Effector CD8-positive, alpha-beta T cell (primary cell): ENCODE data around the gene ME2.
"Not testable (repeated sequence)": the region's sequence is repeated elsewhere in the genome, so short reads cannot be mapped to it uniquely, and the experiment has no call there.

Experiments
- DNase-seq: peaks from one replicate; lab custom pipeline; 2025; lab: John Stamatoyannopoulos, UW
- total RNA-seq, 4 experiments: gene quantifications; one replicate each; lab custom pipeline; 2026; lab: John Stamatoyannopoulos, UW

Gene ME2
- 73.5 to 107 (median 83.3) reads per million in 4 experiments for total RNA-seq

DNA sequence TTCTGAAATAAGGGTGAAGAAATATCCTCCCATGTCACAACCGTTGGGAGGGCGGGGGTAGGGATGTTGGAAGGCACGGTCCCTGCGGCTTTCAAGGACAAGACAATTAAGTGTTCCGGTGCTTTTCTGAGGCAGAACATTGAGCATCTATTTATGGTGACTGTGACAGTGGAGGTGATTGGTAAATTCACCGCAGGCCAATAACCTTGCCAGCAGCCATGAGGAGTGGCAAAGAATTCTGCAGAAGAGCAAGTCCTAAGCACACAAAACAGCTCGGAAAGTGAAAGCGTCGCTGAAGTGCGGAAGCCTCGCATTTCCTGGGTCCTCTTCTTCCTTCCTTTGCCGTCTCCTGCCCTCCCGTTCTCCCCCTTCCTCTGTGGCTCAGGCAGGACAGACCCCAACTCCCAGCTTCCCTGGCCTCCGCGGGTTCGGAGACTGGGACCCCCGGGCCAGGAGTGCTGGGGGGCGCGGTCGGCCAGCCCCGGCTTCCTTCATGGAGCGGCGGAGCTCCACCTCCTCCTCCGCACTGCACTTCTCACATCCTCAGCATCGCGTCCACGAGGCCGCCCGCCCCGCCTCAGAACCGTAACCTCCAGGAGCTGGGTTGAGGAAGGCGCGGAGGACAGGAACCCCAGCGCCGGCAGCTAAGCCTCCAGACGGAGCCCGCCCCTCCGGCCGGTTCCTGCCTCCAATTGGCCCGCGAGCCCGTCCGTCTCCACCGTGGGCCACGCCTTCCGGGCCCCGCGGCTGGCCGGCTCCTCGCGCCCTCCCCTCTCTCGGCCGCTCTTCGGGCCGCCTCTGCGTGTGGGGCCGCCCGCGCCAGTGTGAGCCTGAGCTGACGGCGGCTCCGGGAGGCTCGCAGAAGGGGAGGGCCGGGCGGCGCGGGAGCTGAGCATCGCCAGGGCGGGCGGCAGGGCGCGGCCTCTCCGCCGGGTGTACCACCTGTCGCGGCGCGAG, at the start of gene ME2:
Gene ME2, plus strand, starts transcription at position 774 of the 957 bp plus-strand sequence. CDS start 16,703 bp downstream, outside the sequence.
- DNase-seq = peak; percentile 81

DNA sequence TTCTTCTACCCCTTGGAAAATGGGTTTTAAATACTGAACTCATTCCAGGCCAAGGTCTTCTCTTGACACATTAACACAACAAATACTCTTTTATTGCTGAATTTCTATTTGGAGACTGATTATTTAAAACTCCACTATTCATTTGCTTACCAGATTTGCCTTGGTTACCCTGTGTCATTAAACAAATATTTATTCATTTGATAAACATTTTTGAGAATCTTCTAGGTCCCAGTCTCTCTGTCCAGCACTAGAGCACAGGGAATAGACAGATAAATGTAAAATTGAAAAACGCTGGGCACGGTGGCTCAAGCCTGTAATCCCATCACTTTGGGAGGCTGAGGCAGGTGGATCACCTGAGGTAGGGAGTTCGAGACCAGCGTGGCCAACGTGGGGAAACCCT, 49.3 kb upstream of the ME2 start:
- DNase-seq = no peak

DNA sequence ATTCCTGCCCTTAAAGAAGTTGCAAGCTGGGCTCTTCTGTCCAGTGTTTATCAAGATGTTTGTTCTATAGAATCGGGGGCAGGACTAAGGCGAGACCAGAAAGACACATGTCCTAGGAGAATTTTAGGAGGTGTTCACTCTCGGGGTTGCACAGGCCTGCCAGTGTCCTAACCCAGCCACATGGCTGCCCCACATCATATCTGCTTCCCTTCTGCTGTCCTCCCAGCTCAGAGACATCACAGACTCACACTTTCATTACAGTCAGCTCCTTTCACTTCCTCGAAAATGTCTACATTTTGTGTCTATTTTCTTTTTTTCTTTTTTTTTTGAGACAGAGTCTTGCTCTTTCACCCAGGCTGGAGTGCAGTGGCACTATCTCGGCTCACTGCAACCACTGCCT, 48.4 kb upstream of the ME2 start:
- DNase-seq = no peak

DNA sequence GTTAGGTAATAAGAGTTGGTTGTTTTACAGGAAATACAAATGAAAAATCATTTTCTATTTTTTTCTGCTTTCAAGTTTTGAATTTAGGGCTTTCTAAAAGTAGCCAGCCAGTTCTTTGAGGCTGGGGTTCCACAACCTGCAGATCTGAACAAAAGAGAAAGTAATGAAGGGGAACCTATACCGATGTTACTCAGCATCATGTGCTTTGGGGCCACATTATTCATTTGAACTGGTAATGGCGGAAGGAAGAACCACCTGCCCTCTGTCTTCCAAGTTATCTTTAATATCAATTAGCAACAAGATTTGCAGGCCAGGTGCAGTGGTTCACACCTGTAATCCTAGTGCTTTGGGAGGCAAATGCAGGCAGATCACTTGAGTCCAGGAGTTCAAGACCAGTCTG, 46.2 kb upstream of the ME2 start:
- DNase-seq = no peak

DNA sequence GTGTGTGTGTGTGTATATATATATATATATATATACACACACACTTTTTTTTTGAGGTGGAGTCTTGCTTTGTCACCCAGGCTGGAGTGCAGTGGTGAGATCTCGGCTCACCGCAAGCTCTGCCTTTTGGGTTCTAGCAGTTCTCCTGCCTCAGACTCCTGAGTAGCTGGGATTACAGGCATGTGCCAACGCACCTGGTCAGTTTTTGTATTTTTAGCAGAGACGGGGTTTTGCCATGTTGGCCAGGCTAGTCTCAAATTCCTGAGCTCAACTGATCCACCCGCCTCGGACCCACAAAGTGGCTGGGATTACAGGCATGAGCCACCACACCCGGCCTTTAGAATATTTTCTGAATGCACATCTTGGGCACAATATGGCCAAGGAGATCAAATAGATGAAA, 45.4 kb upstream of the ME2 start:
- DNase-seq = not testable (repeated sequence)

DNA sequence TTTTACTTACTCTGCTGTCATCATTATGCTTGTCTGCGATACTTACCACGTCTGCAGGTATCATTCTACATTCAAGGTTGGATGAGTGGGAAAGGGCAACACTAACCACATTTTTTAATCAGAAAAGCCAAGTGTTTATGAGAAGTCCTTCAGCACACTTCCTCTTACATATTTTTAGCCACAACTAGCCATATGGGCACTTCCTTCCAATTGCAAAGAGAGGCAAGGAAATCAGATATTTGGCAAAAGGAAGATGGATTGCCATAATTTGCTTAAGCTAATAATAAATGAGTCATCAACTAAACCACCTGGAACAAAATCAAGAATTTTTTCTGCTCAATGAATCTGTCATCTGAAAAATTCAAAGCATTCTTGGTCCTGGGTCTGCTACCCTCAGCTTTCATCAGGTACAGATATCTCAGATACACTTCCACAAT, 42.4 kb upstream of the ME2 start:
- no peak for DNase-seq

DNA sequence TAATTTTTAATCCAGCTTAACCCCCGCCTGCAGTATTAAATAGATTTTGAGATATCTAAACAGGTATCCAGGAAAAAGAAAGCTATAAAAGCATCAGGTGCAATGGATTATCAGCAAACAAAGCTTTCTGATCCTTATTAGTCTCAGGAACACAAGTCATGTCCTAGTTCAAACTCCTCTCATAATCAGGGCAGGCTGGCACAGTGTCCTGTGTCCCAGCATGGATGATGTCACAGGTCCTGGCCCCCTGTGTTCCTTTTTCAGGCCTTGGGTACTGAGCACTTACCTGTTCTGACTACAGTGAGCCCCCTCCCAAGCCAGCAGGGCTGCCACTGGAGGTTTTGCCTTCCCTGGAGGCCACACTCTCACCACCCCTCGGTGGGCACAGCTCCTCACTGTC, 39.6 kb upstream of the ME2 start:
- DNase-seq = no peak

DNA sequence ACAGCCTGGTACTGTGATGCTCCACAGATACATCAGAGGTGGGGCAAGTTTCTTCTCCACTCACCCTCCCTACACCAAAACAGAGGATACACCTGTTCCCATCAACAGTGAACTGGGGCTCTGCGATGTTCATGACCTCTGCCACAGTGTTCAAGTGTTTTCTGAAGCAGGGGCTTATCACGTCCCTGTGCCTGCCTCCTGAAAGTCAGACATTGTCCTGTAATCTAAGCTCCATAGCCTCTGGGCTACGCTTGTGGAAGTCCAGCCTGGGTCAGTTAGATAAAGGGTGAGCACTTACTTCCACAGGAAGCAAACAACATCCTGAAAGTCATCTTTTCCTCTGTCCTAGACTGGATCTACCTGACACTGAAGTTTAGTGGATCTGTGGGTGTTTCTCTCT, 38.9 kb upstream of the ME2 start:
- DNase-seq = no peak

DNA sequence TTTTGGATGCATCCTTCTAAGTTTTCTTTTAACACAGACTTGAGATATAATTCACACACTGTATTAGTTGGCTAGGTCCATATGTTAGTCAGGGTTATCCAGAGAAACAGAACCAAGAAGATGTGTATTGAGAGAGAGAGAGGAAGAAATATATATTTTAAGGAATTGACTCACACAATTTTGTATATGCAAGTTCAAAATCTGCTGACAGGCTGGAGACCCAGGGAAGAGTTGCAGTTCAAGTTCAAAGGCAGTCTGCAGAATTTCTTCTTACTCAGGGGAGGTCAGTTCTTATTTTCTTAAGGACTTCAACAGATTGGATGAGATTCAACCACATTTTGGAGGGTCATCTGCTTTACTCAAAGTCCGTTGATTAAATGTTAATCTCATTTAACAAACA, 36.1 kb upstream of the ME2 start:
- no peak for DNase-seq

DNA sequence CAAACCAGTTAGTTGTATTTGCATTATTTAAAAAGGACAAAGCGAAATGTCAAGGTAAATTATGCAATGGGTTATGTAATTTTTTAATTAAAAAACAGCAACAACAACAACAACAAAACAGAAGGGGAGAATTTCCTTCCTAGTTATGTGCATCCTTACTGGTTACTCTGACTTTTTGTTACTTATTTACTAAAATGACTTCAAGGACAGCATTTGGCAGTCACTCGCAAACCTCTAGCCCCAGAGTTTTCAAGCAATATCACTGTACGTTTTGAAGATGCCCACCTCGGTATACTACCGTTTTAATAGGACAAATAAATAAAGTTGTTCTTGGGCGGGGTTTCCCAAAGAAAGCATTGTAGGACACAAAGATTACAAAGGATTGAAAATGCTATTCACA, 34.4 kb upstream of the ME2 start:
- no peak for DNase-seq

DNA sequence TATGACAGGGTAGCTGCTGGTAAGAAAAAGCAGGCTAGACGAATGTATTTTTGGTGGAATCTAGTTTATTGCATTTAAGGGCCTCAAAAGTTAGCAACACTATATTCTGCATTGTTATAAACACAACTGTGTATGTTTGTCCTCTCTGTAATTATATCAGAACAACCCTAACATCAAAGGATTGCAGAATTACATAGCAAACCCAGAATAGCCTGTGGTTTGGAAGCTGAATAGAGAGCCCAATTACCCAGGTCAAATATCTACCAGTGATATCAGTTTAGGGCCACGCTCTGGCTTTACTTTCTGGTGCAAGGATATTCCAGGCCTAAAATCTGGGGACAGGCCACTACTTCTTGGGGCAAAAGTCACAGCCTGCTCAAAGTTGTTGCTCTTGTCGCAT, 34.0 kb upstream of the ME2 start:
- DNase-seq = no peak

DNA sequence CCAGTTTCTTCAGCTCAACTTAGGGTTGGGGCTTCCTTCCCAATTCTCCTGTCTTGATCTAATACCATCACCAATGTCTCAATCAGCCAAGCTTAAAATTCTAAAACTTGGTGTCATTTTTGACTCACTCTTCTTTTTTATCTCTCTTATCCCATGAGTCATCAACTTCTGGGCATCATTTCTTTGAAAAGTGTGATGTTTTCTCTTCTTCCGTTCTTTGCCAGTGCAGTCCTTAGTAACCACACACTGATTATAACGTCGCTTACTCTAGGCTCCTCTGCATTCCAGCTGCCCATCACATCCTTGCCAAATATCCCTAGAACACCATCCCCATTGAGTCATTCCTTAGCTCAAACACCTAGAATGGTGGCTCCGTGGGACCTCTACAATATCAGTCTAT, 31.7 kb upstream of the ME2 start:
- no peak for DNase-seq

DNA sequence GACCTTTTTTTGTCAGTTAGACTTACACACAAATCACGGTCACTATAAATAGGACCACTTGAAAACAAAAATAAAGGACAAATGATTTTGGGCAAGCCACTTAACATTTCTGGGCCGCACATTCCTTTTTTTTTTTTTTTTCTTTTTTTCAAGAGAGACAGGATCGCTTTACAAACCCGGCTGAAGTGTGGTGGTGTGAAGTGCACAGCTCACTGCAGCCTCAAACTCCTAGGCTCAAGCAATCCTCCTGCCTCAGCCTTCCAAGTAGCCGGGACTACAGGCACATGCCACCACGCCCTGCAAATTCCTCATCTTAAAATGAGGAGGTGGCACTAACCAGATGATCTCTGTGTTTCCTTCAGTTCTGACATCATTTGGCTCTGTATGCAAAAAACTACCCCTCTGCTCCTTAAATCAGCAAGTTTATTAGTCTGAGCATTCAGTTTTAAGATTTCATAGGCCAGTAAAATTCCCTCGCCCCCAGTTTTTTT, 30.8 kb upstream of the ME2 start:
- no peak for DNase-seq

DNA sequence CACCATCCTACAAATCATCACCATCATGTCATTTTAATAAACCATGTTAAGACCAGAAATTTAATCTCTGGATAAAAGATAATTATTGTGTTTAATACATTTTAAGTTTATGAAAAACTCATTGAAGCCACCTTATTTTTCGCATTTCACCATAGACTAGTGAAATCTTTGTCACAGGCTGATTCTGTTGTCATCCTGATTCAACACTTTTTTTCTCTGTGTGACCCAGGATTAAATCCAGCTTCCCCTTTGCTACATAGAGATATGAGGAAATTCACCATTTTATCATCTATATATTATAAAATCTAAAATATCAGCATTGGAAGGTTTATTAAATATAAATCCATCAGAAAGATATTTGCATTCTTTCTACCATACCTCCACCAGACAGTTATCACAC, 29.9 kb upstream of the ME2 start:
- DNase-seq = no peak

DNA sequence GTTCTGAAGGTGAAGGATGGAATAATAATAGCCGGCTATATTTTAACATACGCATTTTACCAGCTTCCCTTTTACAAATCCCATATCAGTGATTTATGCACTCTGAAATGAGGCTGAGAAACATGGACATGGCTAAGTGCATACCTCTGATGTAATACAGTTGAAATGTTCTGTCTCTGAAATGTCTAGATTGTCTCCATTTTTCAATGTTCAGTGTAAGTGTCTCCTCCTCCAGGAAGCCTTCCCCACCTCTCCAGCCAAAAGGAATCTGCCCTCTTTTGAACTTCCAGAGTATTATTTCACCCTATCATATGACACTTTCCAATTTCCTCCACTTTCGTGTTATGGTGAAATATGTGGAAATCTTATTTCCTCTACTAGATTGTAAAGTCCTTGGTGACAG, 29.5 kb upstream of the ME2 start:
- DNase-seq = no peak

DNA sequence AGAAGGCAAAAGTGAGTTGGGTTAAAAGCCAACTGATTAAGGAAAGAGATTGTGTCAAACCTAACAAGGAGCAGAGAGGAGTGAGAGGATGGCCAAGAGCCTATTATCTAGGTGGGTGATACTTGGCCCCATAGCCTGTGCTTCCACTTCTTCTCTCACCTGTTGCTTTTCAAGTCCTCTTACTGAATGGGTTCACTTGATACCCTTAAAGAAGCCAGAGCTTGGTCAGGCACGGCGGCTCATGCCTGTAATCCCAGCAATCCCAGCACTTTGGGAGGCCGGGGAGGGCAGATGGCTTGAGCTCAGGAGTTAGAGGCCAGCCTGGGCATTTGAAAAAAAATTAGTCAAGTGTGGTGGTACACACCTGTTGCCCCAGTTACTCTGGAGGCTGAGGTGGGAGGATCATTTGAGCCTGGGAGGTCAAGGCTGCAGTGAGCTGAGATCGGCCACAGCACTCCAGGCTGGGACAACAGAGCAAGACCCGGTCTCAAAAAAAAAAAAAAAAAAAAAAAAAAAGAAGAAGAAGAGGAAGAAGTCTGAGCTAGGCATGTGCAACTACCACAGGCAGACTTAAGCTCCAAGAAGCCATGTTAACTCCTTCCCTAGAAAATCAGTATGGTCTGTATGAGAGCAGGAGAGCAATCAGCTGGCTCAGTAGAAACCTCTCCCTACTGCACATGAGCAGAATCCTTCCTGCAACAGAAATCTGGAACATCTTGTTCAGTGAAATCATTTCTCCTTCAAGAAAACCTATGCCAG, 28.4 kb upstream of the ME2 start:
- no peak for DNase-seq

DNA sequence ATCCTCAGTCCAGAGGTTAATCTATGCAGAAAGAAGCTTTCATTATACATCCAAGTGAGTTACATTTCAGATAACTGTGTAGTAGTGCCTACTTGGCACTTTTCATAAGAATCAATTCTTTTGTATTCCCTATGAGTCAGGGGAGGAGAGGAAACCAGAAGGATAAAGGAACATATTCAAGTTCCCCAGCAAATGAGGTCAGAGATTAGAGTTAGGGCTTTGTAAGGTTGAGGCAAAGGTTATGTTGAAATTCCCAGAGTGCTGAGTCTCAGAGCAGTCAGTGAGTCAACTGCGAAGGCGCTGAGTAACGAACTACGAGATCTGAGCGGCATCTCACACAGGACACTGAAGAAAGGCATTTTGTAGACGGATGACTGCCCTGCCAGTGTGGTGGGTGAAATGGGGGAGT, 25.1 kb upstream of the ME2 start:
- no peak for DNase-seq

DNA sequence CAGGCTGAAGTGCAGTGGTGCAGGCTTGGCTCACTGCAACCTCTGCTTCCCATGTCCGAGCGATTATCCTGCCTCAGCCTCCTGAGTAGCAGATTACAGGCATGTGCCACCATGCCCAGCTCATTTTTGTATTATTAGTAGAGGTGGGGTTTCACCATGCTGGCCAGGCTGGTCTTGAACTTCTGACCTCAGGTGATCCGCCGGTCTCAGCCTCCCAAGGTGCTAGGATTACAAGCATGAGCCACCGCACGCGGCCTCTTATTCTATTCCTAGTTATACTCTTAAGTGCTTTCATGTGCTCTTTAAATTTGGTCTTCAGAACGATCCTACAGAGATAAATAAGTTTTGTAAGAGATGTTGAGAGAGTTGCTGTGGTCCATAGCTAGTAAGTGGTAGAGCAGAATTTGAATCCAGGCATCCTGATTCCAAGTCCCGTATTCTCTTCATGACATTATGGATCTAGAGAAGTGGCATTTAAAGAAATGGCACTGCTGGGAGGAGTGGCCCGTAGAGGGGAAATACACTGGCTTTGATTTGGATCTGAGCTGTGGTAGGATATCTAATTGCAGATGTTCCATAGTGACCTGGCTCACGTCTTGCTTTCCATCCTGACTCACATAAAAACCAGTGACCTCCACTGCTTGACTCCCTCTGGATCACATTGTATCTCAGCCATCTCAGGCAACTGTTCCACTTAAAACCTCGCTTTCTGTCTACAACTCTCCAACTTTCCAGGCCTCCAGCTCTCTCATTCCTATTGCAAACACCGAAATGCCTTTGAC, 22.8 kb upstream of the ME2 start:
- no peak for DNase-seq

DNA sequence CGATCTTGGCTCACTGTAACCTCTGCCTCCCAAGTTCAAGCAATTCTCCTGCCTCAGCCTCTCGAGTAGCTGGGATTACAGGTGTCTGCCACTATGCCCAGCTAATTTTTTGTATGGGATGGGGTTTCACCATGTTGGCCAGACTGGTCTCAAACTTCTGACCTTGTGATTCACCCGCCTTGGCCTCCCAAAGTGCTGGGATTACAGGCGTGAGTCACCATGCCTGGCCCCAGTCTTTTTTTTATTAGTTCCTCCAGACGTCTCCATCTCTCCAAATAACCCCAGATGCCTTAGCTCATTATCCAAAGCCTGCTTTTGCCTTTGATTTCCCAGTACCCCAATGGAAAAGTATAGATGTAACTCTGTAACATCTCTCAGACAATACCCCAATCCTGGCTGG, 21.8 kb upstream of the ME2 start:
- not testable (repeated sequence) for DNase-seq

DNA sequence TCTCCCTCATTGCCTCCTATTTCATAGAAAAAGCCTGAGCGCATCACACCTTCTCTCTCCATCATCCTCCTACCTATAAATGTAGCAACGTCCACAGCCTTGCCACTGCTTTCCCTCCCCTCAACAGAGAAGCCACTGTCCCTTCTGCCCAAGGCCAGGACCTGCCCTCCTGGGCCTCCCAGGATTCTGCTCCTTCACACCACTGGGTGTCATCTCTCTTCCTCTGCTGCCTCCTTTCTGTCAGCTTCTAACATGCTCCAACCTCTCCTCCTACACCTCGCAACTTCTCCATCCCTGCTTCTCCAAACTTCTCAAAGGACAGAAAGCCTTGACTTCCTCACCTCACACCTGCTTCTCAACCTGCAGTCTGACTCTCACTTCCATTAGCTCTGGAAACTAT, 21.2 kb upstream of the ME2 start:
- no peak for DNase-seq

DNA sequence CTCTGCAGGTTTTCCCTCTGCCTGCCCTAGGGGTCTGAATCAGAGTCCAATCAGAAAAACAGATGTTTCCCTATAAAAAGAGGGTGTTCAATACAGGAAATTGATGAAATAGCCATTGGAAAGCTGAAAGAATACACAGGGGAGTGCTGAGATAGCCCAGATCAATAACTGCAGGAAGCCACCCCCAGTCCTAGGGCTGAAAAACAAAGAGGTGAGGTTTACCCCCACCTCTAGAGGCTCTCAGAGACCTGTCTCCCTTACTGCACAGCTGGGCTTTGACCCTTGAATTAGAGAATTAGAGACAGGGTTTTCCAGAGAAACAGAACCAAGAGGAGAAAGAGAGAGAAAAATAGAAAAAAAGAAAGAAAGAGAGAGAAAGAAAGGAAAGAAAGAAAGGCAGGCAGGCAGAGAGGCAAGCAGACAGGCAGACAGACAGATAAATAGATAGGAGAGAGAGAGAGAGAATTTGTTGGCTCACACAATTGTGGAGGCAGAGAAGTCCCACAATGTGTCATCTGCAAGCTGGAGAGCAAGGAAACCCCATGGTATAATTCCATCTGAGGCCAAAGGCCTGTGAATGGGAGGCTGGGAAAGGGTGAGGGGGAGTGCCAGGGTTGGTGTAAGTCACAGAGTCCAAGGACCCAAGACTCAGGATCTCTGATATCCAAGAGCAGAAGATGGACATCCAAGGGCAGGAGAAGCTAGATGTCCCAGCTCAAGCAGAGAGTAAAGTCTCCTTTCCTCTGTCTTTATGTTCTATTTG, 18.9 kb upstream of the ME2 start:
- no peak for DNase-seq
